ENCODE results near the gene ACTR8.
"Not testable (repeated sequence)": the region's sequence is repeated elsewhere in the genome, so short reads cannot be mapped to it uniquely, and the experiment has no call there.

ACTR8 gene, protein sequence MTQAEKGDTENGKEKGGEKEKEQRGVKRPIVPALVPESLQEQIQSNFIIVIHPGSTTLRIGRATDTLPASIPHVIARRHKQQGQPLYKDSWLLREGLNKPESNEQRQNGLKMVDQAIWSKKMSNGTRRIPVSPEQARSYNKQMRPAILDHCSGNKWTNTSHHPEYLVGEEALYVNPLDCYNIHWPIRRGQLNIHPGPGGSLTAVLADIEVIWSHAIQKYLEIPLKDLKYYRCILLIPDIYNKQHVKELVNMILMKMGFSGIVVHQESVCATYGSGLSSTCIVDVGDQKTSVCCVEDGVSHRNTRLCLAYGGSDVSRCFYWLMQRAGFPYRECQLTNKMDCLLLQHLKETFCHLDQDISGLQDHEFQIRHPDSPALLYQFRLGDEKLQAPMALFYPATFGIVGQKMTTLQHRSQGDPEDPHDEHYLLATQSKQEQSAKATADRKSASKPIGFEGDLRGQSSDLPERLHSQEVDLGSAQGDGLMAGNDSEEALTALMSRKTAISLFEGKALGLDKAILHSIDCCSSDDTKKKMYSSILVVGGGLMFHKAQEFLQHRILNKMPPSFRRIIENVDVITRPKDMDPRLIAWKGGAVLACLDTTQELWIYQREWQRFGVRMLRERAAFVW

DNA sequence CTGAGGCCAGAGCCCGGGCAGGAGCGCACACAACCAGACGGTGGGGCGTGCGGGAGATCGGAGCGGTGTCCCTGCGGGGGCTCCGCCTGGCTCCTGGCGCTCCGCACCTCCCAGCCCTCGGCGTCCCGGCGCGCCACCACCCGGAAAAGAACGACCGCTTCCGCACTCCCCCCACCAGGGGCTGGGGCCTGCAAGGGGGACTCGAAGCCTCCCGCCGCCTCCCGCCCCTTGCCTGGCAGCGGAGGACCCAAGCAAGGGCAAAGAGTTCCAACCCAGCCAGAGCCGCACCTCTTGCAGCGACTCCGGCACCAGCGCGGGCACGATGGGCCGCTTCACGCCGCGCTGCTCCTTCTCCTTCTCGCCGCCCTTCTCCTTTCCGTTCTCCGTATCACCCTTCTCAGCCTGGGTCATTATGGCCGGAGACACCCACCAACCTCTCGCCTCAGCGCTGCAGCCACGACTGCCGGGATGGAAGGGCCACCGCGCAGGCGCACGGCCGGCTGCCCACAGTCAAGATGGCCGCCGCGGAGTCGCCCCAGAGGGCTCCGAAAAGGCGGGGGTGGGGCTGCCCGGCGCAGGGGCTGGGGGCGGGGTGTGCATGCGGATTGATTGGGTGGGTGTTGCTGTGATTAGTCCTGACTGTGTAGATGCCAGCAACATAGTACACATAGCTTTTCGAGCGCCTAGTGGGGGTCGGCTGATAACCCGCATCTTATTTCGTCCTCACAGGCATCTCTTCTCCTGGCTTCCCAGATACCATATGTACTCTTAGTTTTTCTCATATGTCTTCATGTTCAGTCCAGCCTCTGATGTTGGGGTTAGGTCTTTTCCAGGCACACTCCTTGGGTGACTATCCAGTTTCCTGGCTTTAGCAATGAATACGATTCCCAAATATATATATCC, at the start of gene ACTR8:
TSS of gene ACTR8 (minus strand) at position 462 of the 903 bp plus-strand sequence. CDS start at position 411, 51 bp downstream.
- Histone ChIP-seq H3K4me3 (ENCODE audit: low read length) (peak within 1 kb of the TSS; percentile 56), H3K27me3 (ENCODE audit: control insufficient read depth, insufficient read depth, low read length) (no peaks in the 10 kb centered on the region), H3K9me3 (ENCODE audit: control insufficient read depth, insufficient read depth, low read length) (no peaks in the 10 kb centered on the region), H3K27ac (ENCODE audit: low read length) (no peak within 1 kb of the TSS), H3K4me1 (ENCODE audit: control insufficient read depth, insufficient read depth, low read length) (no peaks in the 10 kb centered on the region), H3K36me3 (ENCODE audit: control insufficient read depth, insufficient read depth, low read length) (no peaks in the 10 kb centered on the region; the same call in 1 of the 2 replicates)
- WGBS (ENCODE audit: insufficient coverage, insufficient read length), result no CpG with 5 or more reads among the region's 65 CpGs
- peak; percentile 74 for DNase-seq (ENCODE audit: low read depth, low spot score)

DNA sequence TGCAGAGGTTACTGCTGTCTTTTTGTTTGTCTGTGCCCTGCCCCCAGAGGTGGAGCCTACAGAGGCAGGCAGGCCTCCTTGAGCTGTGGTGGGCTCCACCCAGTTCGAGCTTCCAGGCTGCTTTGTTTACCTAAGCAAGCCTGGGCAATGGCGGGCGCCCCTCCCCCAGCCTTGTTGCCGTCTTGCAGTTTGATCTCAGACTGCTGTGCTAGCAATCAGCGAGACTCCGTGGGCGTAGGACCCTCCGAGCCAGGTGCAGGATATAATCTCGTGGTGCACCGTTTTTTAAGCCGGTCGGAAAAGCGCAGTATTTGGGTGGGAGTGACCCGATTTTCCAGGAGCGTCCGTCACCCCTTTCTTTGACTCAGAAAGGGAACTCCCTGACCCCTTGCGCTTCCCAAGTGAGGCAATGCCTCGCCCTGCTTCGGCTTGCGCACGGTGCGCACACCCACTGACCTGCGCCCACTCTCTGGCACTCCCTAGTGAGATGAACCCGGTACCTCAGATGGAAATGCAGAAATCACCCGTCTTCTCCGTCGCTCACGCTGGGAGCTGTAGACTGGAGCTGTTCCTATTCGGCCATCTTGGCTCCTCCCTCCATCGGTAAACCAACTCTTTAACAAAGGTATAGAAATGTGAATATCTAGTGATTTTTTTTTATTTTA, 45.4 kb upstream of the ACTR8 start:
- not testable (repeated sequence) for DNase-seq (ENCODE audit: low read depth, low spot score); H3K27me3 ChIP-seq (ENCODE audit: control insufficient read depth, insufficient read depth, low read length); H3K27ac ChIP-seq (ENCODE audit: low read length); H3K4me1 ChIP-seq (ENCODE audit: control insufficient read depth, insufficient read depth, low read length); H3K4me3 ChIP-seq (ENCODE audit: low read length); H3K36me3 ChIP-seq (ENCODE audit: control insufficient read depth, insufficient read depth, low read length); H3K9me3 ChIP-seq (ENCODE audit: control insufficient read depth, insufficient read depth, low read length)
- WGBS (ENCODE audit: insufficient coverage, insufficient read length), result no CpG with 5 or more reads among the region's 30 CpGs

DNA sequence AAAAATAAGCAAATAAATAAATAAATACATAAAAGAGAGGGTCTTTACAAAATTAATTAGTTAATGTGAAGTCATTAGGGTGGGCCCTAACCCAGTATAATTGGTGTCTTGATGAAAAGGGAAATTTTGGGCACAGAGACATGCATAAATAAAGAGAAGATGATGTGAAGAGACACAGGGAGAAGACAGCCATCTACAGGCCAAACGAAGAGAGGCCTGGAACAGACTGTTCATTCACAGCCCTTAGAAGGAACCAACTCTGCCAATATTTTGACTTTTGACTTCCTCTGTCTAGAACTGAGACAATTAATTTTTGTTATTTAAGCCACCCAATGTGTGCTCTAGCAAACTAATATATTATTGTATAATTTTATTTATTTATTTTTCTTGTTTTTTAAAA, 39.3 kb upstream of the ACTR8 start:
- H3K9me3 ChIP-seq (ENCODE audit: control insufficient read depth, insufficient read depth, low read length), result no peaks in the 10 kb centered on the region
- no peaks in the 10 kb centered on the region for H3K36me3 ChIP-seq (ENCODE audit: control insufficient read depth, insufficient read depth, low read length)
- no CpG with 5 or more reads among the region's 1 CpG for WGBS (ENCODE audit: insufficient coverage, insufficient read length)
- no peak overlapping the region for H3K27ac ChIP-seq (ENCODE audit: low read length)
- DNase-seq (ENCODE audit: low read depth, low spot score), result no peak
- H3K27me3 ChIP-seq (ENCODE audit: control insufficient read depth, insufficient read depth, low read length), result no peaks in the 10 kb centered on the region
- H3K4me1 ChIP-seq (ENCODE audit: control insufficient read depth, insufficient read depth, low read length), result no peaks in the 10 kb centered on the region
- H3K4me3 ChIP-seq (ENCODE audit: low read length), result no peak overlapping the region

DNA sequence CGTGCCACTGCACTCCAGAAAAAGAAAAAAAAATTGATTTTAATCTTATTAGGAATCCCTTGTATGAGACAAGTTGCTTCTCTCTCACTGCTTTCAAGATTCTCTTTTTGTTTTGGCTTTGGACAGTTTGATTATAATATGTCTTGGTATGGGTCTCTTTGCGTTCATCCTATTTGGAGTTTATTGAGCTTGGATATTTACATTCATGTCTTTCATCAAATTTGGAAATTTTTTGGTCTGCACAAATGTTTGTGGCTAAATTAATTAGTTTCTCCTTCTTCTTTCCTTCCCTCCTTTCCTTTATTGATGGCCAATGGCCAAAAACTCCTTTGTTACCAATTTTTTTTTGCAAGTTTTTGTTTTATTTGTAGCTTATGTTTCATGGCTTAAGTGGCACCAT, 37.8 kb upstream of the ACTR8 start:
- Histone ChIP-seq H3K4me1 (ENCODE audit: control insufficient read depth, insufficient read depth, low read length) (no peaks in the 10 kb centered on the region), H3K36me3 (ENCODE audit: control insufficient read depth, insufficient read depth, low read length) (no peaks in the 10 kb centered on the region), H3K27ac (ENCODE audit: low read length) (no peak overlapping the region), H3K9me3 (ENCODE audit: control insufficient read depth, insufficient read depth, low read length) (no peaks in the 10 kb centered on the region), H3K4me3 (ENCODE audit: low read length) (no peak overlapping the region), H3K27me3 (ENCODE audit: control insufficient read depth, insufficient read depth, low read length) (no peaks in the 10 kb centered on the region)
- DNase-seq (ENCODE audit: low read depth, low spot score), result no peak
- no CpG with 5 or more reads among the region's 2 CpGs for WGBS (ENCODE audit: insufficient coverage, insufficient read length)

DNA sequence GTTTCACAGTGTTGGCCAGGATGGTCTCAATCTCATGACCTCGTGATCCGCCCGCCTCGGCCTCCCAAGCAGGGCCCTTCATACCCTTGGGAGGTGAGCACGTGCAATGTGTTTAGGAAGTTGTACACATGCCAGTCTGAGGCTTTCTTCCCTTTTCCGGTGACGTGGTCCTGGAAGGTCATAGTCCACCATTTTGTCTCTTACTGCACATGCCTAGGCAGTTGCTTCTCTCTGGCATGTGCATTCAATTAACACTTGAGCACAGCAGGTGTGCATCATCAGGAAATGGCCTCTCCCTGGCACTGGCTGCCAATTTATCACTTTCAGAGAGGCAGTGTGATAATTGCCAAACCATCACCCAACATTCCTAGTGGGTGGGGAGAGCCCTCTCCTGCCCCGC, 31.4 kb upstream of the ACTR8 start:
- H3K4me3 ChIP-seq (ENCODE audit: low read length), result no peak overlapping the region
- no peaks in the 10 kb centered on the region for H3K36me3 ChIP-seq (ENCODE audit: control insufficient read depth, insufficient read depth, low read length)
- DNase-seq (ENCODE audit: low read depth, low spot score), result no peak
- no peak overlapping the region for H3K27ac ChIP-seq (ENCODE audit: low read length)
- H3K27me3 ChIP-seq (ENCODE audit: control insufficient read depth, insufficient read depth, low read length), result no peaks in the 10 kb centered on the region
- H3K4me1 ChIP-seq (ENCODE audit: control insufficient read depth, insufficient read depth, low read length), result no peaks in the 10 kb centered on the region
- no CpG with 5 or more reads among the region's 8 CpGs for WGBS (ENCODE audit: insufficient coverage, insufficient read length)
- no peaks in the 10 kb centered on the region for H3K9me3 ChIP-seq (ENCODE audit: control insufficient read depth, insufficient read depth, low read length)

DNA sequence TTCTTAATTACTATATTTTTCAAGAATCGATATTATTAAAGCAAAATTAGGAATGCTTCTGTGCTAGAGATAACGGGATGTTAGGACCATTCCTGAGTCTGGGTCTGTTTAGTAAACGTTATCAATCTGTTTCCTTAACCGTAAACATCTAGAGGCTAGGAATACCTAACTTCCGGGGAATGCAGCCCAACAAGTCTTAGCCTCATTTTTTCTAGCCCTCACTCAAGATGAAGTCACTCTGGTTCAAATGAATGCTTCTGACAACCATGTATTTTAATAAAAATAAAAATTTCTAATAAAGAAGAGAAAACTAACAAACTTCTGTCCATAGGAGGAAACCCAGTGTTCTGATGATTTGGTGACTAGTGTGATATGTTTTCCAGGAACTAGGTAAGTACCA, 20.8 kb upstream of the ACTR8 start:
- no peak overlapping the region for H3K4me3 ChIP-seq (ENCODE audit: low read length)
- no peaks in the 10 kb centered on the region for H3K9me3 ChIP-seq (ENCODE audit: control insufficient read depth, insufficient read depth, low read length)
- no peak for DNase-seq (ENCODE audit: low read depth, low spot score)
- no CpG with 5 or more reads among the region's 5 CpGs for WGBS (ENCODE audit: insufficient coverage, insufficient read length)
- no peak overlapping the region for H3K27ac ChIP-seq (ENCODE audit: low read length)
- no peaks in the 10 kb centered on the region for H3K36me3 ChIP-seq (ENCODE audit: control insufficient read depth, insufficient read depth, low read length)
- no peaks in the 10 kb centered on the region for H3K27me3 ChIP-seq (ENCODE audit: control insufficient read depth, insufficient read depth, low read length)
- no peaks in the 10 kb centered on the region for H3K4me1 ChIP-seq (ENCODE audit: control insufficient read depth, insufficient read depth, low read length)

DNA sequence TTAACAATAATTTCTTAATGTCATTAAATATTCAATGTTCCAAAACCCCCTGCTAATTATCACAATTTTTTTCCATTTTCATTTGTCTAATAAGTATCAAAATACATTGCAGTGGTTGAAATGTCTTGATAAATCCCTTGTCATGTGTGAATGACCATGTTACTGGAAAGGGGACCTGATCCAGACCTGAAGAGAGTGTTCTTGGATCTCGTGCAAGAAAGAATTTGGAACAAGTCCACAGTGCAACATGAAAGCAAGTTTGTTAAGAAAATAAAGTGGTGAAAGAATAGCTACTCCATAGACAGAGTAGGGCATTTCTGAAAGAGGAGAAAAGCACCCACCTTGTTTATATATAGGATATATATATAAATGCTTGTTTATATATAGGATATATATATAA, 20.1 kb upstream of the ACTR8 start:
- Histone ChIP-seq H3K27ac (ENCODE audit: low read length) (no peak overlapping the region), H3K27me3 (ENCODE audit: control insufficient read depth, insufficient read depth, low read length) (no peaks in the 10 kb centered on the region), H3K4me1 (ENCODE audit: control insufficient read depth, insufficient read depth, low read length) (no peaks in the 10 kb centered on the region), H3K4me3 (ENCODE audit: low read length) (no peak overlapping the region), H3K36me3 (ENCODE audit: control insufficient read depth, insufficient read depth, low read length) (no peaks in the 10 kb centered on the region), H3K9me3 (ENCODE audit: control insufficient read depth, insufficient read depth, low read length) (no peaks in the 10 kb centered on the region)
- WGBS (ENCODE audit: insufficient coverage, insufficient read length), result no CpG with 5 or more reads among the region's 1 CpG
- DNase-seq (ENCODE audit: low read depth, low spot score), result no peak

DNA sequence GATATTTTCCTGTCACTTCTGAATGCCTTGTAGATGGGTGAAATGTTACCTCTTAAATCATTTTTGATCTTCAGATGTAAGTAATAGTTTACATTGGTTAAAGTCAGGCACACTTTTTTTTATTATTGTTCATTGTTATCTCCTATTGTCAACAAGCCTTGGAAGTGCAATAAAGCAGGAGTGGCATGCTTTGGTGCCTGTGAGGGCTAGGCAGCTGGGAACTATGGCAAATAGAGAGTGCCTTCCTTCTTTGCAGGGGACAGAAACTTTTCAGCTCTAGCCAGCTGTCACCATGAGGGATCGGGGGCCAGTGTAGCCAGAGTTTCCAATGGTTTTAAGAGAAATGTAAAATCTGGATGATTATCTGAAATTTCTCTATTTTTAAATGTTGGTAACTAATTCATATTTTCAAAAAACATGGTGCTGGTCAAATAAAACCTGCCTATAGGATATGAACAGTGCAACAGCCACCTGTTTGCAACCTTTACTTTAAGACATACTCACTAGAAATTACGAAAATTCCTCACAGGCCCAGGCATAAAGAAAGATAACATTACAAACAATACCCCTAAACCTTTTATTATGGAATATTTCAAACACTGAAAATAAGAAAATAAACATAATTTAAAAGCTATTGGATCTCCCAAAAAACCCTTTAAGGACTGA, 18.8 kb upstream of the ACTR8 start:
- Histone ChIP-seq H3K9me3 (ENCODE audit: control insufficient read depth, insufficient read depth, low read length) (no peaks in the 10 kb centered on the region), H3K27me3 (ENCODE audit: control insufficient read depth, insufficient read depth, low read length) (no peaks in the 10 kb centered on the region), H3K36me3 (ENCODE audit: control insufficient read depth, insufficient read depth, low read length) (no peaks in the 10 kb centered on the region), H3K27ac (ENCODE audit: low read length) (no peak overlapping the region), H3K4me3 (ENCODE audit: low read length) (no peak overlapping the region), H3K4me1 (ENCODE audit: control insufficient read depth, insufficient read depth, low read length) (no peaks in the 10 kb centered on the region)
- DNase-seq (ENCODE audit: low read depth, low spot score), result no peak
- WGBS (ENCODE audit: insufficient coverage, insufficient read length), result no CpG with 5 or more reads among the region's 2 CpGs

DNA sequence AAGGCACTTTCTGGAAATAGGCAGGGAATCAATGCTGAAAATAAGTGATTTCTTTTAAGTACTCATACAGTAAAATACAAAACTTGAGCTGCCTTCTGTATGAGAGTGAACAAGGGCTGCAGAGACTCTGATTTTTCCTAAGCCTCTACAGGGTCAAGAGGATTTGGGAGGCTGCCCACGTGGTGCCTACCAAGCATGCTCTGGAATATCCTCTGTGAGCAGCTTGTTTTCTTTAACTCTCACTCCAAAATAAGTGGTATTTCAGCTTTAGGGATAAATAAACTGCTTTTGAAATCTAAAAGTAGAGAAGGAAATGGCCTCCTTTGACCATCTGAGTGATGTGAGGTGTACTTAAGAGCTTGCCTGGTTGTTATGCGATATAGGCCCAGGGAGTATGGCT, 17.8 kb upstream of the ACTR8 start:
- no CpG with 5 or more reads among the region's 2 CpGs for WGBS (ENCODE audit: insufficient coverage, insufficient read length)
- no peak for DNase-seq (ENCODE audit: low read depth, low spot score)
- Histone ChIP-seq H3K4me3 (ENCODE audit: low read length) (no peak overlapping the region), H3K4me1 (ENCODE audit: control insufficient read depth, insufficient read depth, low read length) (no peaks in the 10 kb centered on the region), H3K9me3 (ENCODE audit: control insufficient read depth, insufficient read depth, low read length) (no peaks in the 10 kb centered on the region), H3K36me3 (ENCODE audit: control insufficient read depth, insufficient read depth, low read length) (no peaks in the 10 kb centered on the region), H3K27ac (ENCODE audit: low read length) (no peak overlapping the region), H3K27me3 (ENCODE audit: control insufficient read depth, insufficient read depth, low read length) (no peaks in the 10 kb centered on the region)
